H1 (cell line): ENCODE results near the gene DTX3. TPM values are rescaled to one million over a fixed set of nuclear protein-coding genes. Genes with fewer than 3 reads are reported as not detected.

ENCODE experiments used
- CEBPB ChIP-seq: IDR thresholded peaks from 2 replicates; pipeline ENCODE4 v1.6.1; 2012; ENCODE audit warnings: low read depth, low read length
- EP300 ChIP-seq, 2 experiments: IDR thresholded peaks; 1 replicate in 1 of 2; 2 replicates in 1 of 2; pipeline ENCODE4 v1.6.1; 2011 to 2012; ENCODE audit warnings: low read depth in 2 of 2, low read length in 2 of 2, mild to moderate bottlenecking in 2 of 2, borderline replicate concordance in 1 of 2, inconsistent platforms in 1 of 2, moderate library complexity in 1 of 2
- FOSL1 ChIP-seq: IDR thresholded peaks from 2 replicates; pipeline ENCODE4 v1.6.1; 2011; ENCODE audit warnings: mild to moderate bottlenecking, low read depth, low read length, moderate library complexity; ENCODE audit not compliant: insufficient read depth
- GABPA ChIP-seq: IDR thresholded peaks from 2 replicates; pipeline ENCODE4 v1.6.1; 2011; ENCODE audit warnings: mild to moderate bottlenecking, low read length, moderate library complexity, borderline replicate concordance; ENCODE audit not compliant: insufficient read depth
- JUND ChIP-seq: IDR thresholded peaks from 2 replicates; pipeline ENCODE4 v1.6.1; 2011; ENCODE audit warnings: mild to moderate bottlenecking, improper control_type of control experiment, low read length
- KDM1A ChIP-seq: fragments of 200-600, 300-600 bp; sonication (generic); IDR thresholded peaks from 2 replicates; pipeline ENCODE4 v1.7.1; 2016; ENCODE audit warnings: mild to moderate bottlenecking, low read length, borderline replicate concordance
- KDM5A ChIP-seq: fragments of 200-600 bp; IDR thresholded peaks from 2 replicates; pipeline ENCODE4 v1.7.1; 2012; ENCODE audit warnings: mild to moderate bottlenecking, low read length, inconsistent platforms, mixed read lengths
- MAFK ChIP-seq: IDR thresholded peaks from 2 replicates; pipeline ENCODE4 v1.6.1; 2012; ENCODE audit warnings: low read depth, mild to moderate bottlenecking, improper control_type of control experiment, low read length
- MAX ChIP-seq: IDR thresholded peaks from 2 replicates; pipeline ENCODE4 v1.6.1; 2012; ENCODE audit warnings: inconsistent platforms
- NANOG ChIP-seq: IDR thresholded peaks from 2 replicates; pipeline ENCODE4 v1.6.1; 2011; ENCODE audit warnings: low read length, low read depth, mild to moderate bottlenecking, inconsistent platforms; ENCODE audit not compliant: insufficient read depth, poor library complexity, severe bottlenecking
- POLR2A ChIP-seq, 2 experiments: IDR thresholded peaks; 1 replicate in 1 of 2; 2 replicates in 1 of 2; pipeline ENCODE4 v1.6.1; 2011; ENCODE audit warnings: low read depth in 2 of 2, low read length in 2 of 2, mild to moderate bottlenecking in 2 of 2; ENCODE audit errors: control extremely low read depth in 1 of 2
- POLR2AphosphoS5 ChIP-seq: IDR thresholded peaks from 2 replicates; pipeline ENCODE4 v1.6.1; 2011; ENCODE audit warnings: low read depth, low read length
- POU5F1 ChIP-seq: IDR thresholded peaks from 2 replicates; pipeline ENCODE4 v1.6.1; 2011; ENCODE audit warnings: low read depth, mild to moderate bottlenecking, low read length, moderate library complexity
- RBBP5 ChIP-seq: IDR thresholded peaks from 2 replicates; pipeline ENCODE4 v1.7.1; 2012; ENCODE audit warnings: low read depth, mild to moderate bottlenecking, inconsistent platforms, low read length, moderate library complexity, borderline replicate concordance
- RNF2 ChIP-seq: fragments of 200-900, 300-1000 bp; sonication (generic); IDR thresholded peaks from 2 replicates; pipeline ENCODE4 v1.7.1; 2016; ENCODE audit warnings: borderline replicate concordance, low read depth, mild to moderate bottlenecking, antibody characterized with exemption, low read length; ENCODE audit not compliant: poor library complexity, severe bottlenecking; ENCODE audit errors: missing control alignments
- RXRA ChIP-seq: IDR thresholded peaks from 2 replicates; pipeline ENCODE4 v1.6.1; 2011; ENCODE audit warnings: low read depth, mild to moderate bottlenecking, low read length, moderate library complexity; ENCODE audit not compliant: insufficient read depth
- SIRT6 ChIP-seq: IDR thresholded peaks from one replicate; pipeline ENCODE4 v1.7.1; 2012; ENCODE audit warnings: low read length, inconsistent platforms
- SP1 ChIP-seq: IDR thresholded peaks from 2 replicates; pipeline ENCODE4 v1.6.1; 2011; ENCODE audit warnings: low read depth, low read length
- SRF ChIP-seq: IDR thresholded peaks from 2 replicates; pipeline ENCODE4 v1.6.1; 2011; ENCODE audit warnings: mild to moderate bottlenecking, low read depth, low read length, moderate library complexity
- TAF1 ChIP-seq: IDR thresholded peaks from 2 replicates; pipeline ENCODE4 v1.6.1; 2011; ENCODE audit warnings: mild to moderate bottlenecking, low read depth, low read length
- TAF7 ChIP-seq: optimal IDR thresholded peaks from 2 replicates; pipeline ENCODE3; 2011; ENCODE audit warnings: low read depth, mild to moderate bottlenecking, inconsistent platforms, low read length, moderate library complexity, borderline replicate concordance
- TEAD4 ChIP-seq: IDR thresholded peaks from 2 replicates; pipeline ENCODE4 v1.6.1; 2012; ENCODE audit warnings: low read depth, low read length, inconsistent platforms, mixed read lengths
- YY1 ChIP-seq: IDR thresholded peaks from 2 replicates; pipeline ENCODE4 v1.6.1; 2011; ENCODE audit warnings: low read depth, mild to moderate bottlenecking, low read length
- ZNF274 ChIP-seq: IDR thresholded peaks from 2 replicates; pipeline ENCODE4 v1.7.0; 2012; ENCODE audit warnings: low read length, borderline replicate concordance; ENCODE audit errors: extremely low read depth
- polyA plus RNA-seq, 7 experiments: library from polyadenylated mRNA; depleted of rRNA in 3 of 7; stranded (reverse) in 5 of 7; unstranded in 2 of 7; fragments of >200 nt in 5 of 7; fragments of 200-250 nt in 2 of 7; gene quantifications; 1 replicate in 5 of 7; 2 replicates in 1 of 7; 4 replicates in 1 of 7; pipeline versions ENCODE4 v1.2.1 to v1.2.3, GENCODE V29; 2011 to 2013; ENCODE audit warnings: missing spikeins in 2 of 7, mixed read lengths in 2 of 7
- total RNA-seq: library from RNA; stranded (reverse); fragmentation: NEBNext Ultra II Directional; extraction: Animal tissue kit (Norgen Biotek cat#: 25700); gene quantifications from 2 replicates; pipeline ENCODE4 v1.2.1, GENCODE V29; 2021

Gene DTX3
- total and polyA plus RNA-seq, 2 of the 8 experiments (the other 6 are each of a cell fraction or from before 2014, with no cell fraction given) = 41.8 to 92.5 TPM

- TF ChIP-seq RXRA = no peak
- peak; percentile 58 for TF ChIP-seq POLR2AphosphoS5
- TF ChIP-seq NANOG = no peak
- TF ChIP-seq TAF7 = no peak
- no peak for TF ChIP-seq ZNF274
- TF ChIP-seq RNF2 = no peak
- no peak for TF ChIP-seq SIRT6
- TF ChIP-seq EP300 (IDR thresholded peaks at IDR 0.05; ENCODE audit: borderline replicate concordance in 1 of 2, low read depth in 2 of 2, low read length in 2 of 2) = no peak
- peak; percentile 70; the same call in 1 of the 2 replicates for TF ChIP-seq YY1
- TF ChIP-seq SP1 = peak; percentile 21; the same call in 1 of the 2 replicates
- TF ChIP-seq TEAD4 = 0 out of 2 replicates have a peak, but pooled peaks have one; percentile 22
- no peak for TF ChIP-seq GABPA
- TF ChIP-seq JUND = no peak
- no peak for TF ChIP-seq SRF
- TF ChIP-seq KDM5A = 0 out of 2 replicates have a peak, but pooled peaks have one; percentile 19
- TF ChIP-seq POU5F1 = no peak
- peak; percentile 42 to 67 for TF ChIP-seq POLR2A (IDR thresholded peaks at IDR 0.05; ENCODE audit: control extremely low read depth in 1 of 2, low read depth in 2 of 2, low read length in 2 of 2)
- no peak for TF ChIP-seq CEBPB
- TF ChIP-seq RBBP5 = peak; percentile 91; the same call in 1 of the 2 replicates
- no peak for TF ChIP-seq KDM1A
- TF ChIP-seq MAFK = no peak
- TF ChIP-seq FOSL1 = no peak
- peak; percentile 72 for TF ChIP-seq TAF1
- peak; percentile 82 for TF ChIP-seq MAX
These were observed 13.5 kb upstream of the DTX3 start, which contains the start of gene PIP4K2C (continued) for GRCh38 chr12:57590864-57591781.
